PFSK-1 (cell line): ENCODE results near the gene TMUB1.

Experiments
- FOXP2 ChIP-seq: optimal IDR thresholded peaks from 2 replicates; pipeline ENCODE3; 2011; ENCODE audit warnings: borderline replicate concordance, control low read depth, inconsistent platforms; ENCODE audit not compliant: insufficient read depth; ENCODE audit errors: extremely low read length, extremely low read depth
- POLR2AphosphoS5 ChIP-seq: IDR thresholded peaks from 2 replicates; pipeline ENCODE4 v1.6.1; 2012; ENCODE audit warnings: low read depth, mild to moderate bottlenecking, control low read depth, low read length, moderate library complexity
- SIN3A ChIP-seq: IDR thresholded peaks from 2 replicates; pipeline ENCODE4 v1.6.1; 2012; ENCODE audit warnings: mild to moderate bottlenecking, low read length, moderate library complexity, borderline replicate concordance; ENCODE audit not compliant: insufficient read depth
- TAF1 ChIP-seq: IDR thresholded peaks from 2 replicates; pipeline ENCODE4 v1.6.1; 2012; ENCODE audit warnings: low read length, control low read depth, borderline replicate concordance; ENCODE audit not compliant: insufficient read depth
- TF ChIP-seq, protein P1 (sequence below), 2 experiments: IDR thresholded peaks; 2 replicates each; pipeline versions ENCODE4 v1.6.1 to v1.8.0; 2011 to 2012; ENCODE audit warnings: low read depth in 2 of 2, low read length in 2 of 2, control low read depth in 1 of 2, inconsistent platforms in 1 of 2, mild to moderate bottlenecking in 1 of 2, moderate library complexity in 1 of 2; ENCODE audit not compliant: insufficient read depth in 1 of 2

Gene TMUB1

DNA sequence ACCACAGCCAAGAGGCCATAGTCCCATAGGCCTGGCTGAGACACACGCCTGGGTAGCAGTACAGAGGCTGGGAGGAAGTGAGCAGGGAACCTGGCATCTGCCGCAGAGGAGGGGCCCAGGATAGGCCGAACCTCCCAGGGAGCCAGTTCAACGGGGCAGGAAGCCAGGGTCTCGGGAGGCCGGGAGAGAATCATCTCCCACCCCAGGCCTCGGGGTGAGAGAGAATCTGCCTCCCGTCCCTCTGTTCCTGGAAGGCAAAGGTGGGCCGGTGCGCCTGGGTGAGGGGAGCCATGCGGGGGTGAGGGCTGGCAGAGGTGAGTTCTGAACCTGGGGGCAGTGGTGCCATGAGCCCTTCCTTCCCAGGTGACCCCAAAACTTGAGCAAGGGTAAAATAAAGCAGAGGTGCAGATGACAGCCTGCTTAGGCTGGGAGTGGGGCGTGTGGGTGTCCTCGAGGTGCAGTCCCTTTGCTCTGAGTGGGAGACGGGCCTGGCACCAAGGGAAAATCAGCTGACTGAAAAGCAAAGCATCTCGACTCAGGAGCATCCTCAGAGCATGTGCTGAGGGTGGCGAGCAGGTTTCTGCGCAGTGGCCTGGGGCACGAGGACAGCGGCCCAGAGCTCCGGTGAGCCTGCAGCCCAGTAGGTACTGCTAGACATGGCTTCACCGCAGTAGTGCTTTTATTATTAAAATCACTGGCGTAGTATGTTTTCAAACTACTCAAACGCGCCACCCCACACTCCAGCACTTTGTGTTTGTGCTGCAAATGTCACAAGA lies 18.5 kb upstream of the TMUB1 start:
- no peak for TF ChIP-seq POLR2AphosphoS5
- TF ChIP-seq TAF1 = no peak
- TF ChIP-seq SIN3A = no peak
- TF ChIP-seq, protein P1, sequence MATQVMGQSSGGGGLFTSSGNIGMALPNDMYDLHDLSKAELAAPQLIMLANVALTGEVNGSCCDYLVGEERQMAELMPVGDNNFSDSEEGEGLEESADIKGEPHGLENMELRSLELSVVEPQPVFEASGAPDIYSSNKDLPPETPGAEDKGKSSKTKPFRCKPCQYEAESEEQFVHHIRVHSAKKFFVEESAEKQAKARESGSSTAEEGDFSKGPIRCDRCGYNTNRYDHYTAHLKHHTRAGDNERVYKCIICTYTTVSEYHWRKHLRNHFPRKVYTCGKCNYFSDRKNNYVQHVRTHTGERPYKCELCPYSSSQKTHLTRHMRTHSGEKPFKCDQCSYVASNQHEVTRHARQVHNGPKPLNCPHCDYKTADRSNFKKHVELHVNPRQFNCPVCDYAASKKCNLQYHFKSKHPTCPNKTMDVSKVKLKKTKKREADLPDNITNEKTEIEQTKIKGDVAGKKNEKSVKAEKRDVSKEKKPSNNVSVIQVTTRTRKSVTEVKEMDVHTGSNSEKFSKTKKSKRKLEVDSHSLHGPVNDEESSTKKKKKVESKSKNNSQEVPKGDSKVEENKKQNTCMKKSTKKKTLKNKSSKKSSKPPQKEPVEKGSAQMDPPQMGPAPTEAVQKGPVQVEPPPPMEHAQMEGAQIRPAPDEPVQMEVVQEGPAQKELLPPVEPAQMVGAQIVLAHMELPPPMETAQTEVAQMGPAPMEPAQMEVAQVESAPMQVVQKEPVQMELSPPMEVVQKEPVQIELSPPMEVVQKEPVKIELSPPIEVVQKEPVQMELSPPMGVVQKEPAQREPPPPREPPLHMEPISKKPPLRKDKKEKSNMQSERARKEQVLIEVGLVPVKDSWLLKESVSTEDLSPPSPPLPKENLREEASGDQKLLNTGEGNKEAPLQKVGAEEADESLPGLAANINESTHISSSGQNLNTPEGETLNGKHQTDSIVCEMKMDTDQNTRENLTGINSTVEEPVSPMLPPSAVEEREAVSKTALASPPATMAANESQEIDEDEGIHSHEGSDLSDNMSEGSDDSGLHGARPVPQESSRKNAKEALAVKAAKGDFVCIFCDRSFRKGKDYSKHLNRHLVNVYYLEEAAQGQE (IDR thresholded peaks at IDR 0.05; ENCODE audit: insufficient read depth in 1 of 2, low read depth in 2 of 2, low read length in 2 of 2) = no peak
- no peak for TF ChIP-seq FOXP2

GRCh38 chr7:151100921-151101320 lies 17.6 kb upstream of the TMUB1 start:
- TF ChIP-seq POLR2AphosphoS5 (no peak), TAF1 (no peak), SIN3A (no peak), FOXP2 (no peak)
- TF ChIP-seq, protein P1 (IDR thresholded peaks at IDR 0.05; ENCODE audit: insufficient read depth in 1 of 2, low read depth in 2 of 2, low read length in 2 of 2) = no peak

DNA sequence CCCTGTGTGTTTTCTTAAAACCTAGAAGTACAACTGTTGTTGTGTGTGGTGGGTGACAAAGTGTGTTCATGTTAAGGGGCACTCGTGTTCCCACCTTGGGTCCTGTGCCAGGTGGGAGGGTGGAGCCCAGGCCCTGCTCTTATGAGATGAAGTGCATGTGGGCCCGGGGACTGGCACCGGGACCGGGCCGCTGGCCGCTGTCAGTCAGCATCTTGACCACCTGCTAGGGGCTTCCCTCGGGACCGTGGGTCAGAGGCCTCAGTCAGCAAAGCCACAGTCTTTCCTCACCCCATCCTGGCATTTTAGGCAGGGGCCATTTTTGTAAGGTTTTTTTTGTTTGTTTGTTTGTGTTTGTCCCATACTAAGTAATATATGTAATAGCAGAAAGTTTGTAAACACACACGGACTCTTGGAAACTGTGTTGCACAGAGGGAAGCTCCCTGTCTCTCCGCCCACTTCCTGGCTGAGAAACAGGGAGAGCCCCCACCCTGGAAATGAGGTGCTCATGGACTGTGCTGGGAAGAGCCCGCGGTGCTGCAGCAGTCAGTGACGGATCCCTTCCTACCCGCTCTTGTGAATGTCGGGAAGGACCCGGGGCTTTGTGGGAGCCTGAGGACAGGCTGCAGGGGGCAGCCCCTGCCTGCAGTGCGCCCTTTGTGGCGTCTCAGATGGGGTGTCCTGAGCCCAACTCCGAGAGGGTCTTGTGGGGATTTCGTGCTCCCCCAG lies 16.4 kb upstream of the TMUB1 start:
- no peak for TF ChIP-seq FOXP2
- TF ChIP-seq SIN3A = no peak
- no peak for TF ChIP-seq TAF1
- TF ChIP-seq, protein P1 (IDR thresholded peaks at IDR 0.05; ENCODE audit: insufficient read depth in 1 of 2, low read depth in 2 of 2, low read length in 2 of 2) = no peak
- TF ChIP-seq POLR2AphosphoS5 = no peak

- TF ChIP-seq SIN3A (no peak), POLR2AphosphoS5 (no peak), TAF1 (no peak)
Measured at GRCh38 chr7:151095828-151096475, 12.7 kb upstream of the TMUB1 start.

GRCh38 chr7:151095123-151095797 lies 12.0 kb upstream of the TMUB1 start:
- TF ChIP-seq FOXP2 = no peak
- TF ChIP-seq, protein P1 (IDR thresholded peaks at IDR 0.05; ENCODE audit: insufficient read depth in 1 of 2, low read depth in 2 of 2, low read length in 2 of 2) = no peak
- TF ChIP-seq SIN3A = no peak
- TF ChIP-seq TAF1 = no peak
- TF ChIP-seq POLR2AphosphoS5 = no peak
